ENCODE results near the gene KSR1. TPM values are rescaled to one million over a fixed set of nuclear protein-coding genes. Genes with fewer than 3 reads are reported as not detected.

KSR1 gene
- total RNA-seq, 2 donors from 2014 or later, result 99.9 to 142 TPM

GRCh38 chr17:27456681-27457359, 572 bp downstream of the KSR1 start:
- H3K4me3 ChIP-seq, result peak overlapping the region; percentile 48 to 65
- no peaks in the 10 kb centered on the region for H3K36me3 ChIP-seq (replicated peaks in 1 of 2; ENCODE audit: insufficient read depth in 1 of 2, low read depth in 2 of 2)
- H3K27me3 ChIP-seq, result no peaks in the 10 kb centered on the region
- no peaks in the 10 kb centered on the region for H3K9me3 ChIP-seq
- WGBS, 2 donors, result 0 to 2% methylated on average over 8 to 41 of the region's 57 CpGs
- ATAC-seq, result no peak
- intact Hi-C loops (cut with DNase I), result no loop called here
- peak in 3 of 4 donors; percentile 40 to 51 (median 45) for DNase-seq
- TF ChIP-seq POLR2A (IDR thresholded peaks at IDR 0.05) (no peak), CTCF (IDR thresholded peaks at IDR 0.05) (no peak)
- peaks cover 51% of the 10 kb centered on the region for H3K4me1 ChIP-seq
- H3K27ac ChIP-seq, result peak overlapping the region; percentile 51 to 82 (median 80)

GRCh38 chr17:27457360-27457715, 1.1 kb downstream of the KSR1 start:
- no peak for DNase-seq
- Histone ChIP-seq H3K4me1 (peaks cover 56% of the 10 kb centered on the region), H3K36me3 (replicated peaks in 1 of 2; ENCODE audit: insufficient read depth in 1 of 2, low read depth in 2 of 2) (no peaks in the 10 kb centered on the region)

GRCh38 chr17:27457731-27458523, 1.7 kb downstream of the KSR1 start:
- no peaks in the 10 kb centered on the region for H3K36me3 ChIP-seq (replicated peaks in 1 of 2; ENCODE audit: insufficient read depth in 1 of 2, low read depth in 2 of 2)
- no peaks in the 10 kb centered on the region for H3K9me3 ChIP-seq
- no peaks in the 10 kb centered on the region for H3K27me3 ChIP-seq
- peak in 1 of 4 donors; percentile 42 for DNase-seq
- 6 to 22% methylated on average over 14 of the region's 14 CpGs for WGBS, 2 donors
- H3K4me3 ChIP-seq, result peak overlapping the region; percentile 48 to 65
- TF ChIP-seq CTCF (IDR thresholded peaks at IDR 0.05) (no peak), POLR2A (IDR thresholded peaks at IDR 0.05) (peak in 2 of 3 donors; percentile 36 to 58)
- ATAC-seq, result no peak
- peaks cover 57% of the 10 kb centered on the region for H3K4me1 ChIP-seq
- intact Hi-C loops (cut with DNase I), result no loop called here
- H3K27ac ChIP-seq, result peak overlapping the region; percentile 51 to 82 (median 80)

More at GRCh38 chr17:27457360-27457715, 1.1 kb downstream of the KSR1 start:
- intact Hi-C loops (cut with DNase I), result no loop called here
- H3K4me3 ChIP-seq, result peak overlapping the region; percentile 48 to 65
- H3K9me3 ChIP-seq, result no peaks in the 10 kb centered on the region
- 1 to 2% methylated on average over 8 of the region's 8 CpGs for WGBS, 2 donors
- ATAC-seq, result no peak
- peak overlapping the region; percentile 51 to 82 (median 80) for H3K27ac ChIP-seq
- TF ChIP-seq POLR2A (IDR thresholded peaks at IDR 0.05) (no peak), CTCF (IDR thresholded peaks at IDR 0.05) (no peak)
- no peaks in the 10 kb centered on the region for H3K27me3 ChIP-seq

- no peaks in the 10 kb centered on the region for H3K36me3 ChIP-seq (replicated peaks in 1 of 2; ENCODE audit: insufficient read depth in 1 of 2, low read depth in 2 of 2)
- H3K27me3 ChIP-seq, result no peaks in the 10 kb centered on the region
- no peak for ATAC-seq
- H3K9me3 ChIP-seq, result no peaks in the 10 kb centered on the region
- H3K27ac ChIP-seq, result peak overlapping the region in 3 of 4 donors; percentile 78 to 82 (median 81)
- WGBS, 2 donors, result 31 to 42% methylated on average over 5 to 6 of the region's 6 CpGs
- no peak for DNase-seq
- TF ChIP-seq CTCF (IDR thresholded peaks at IDR 0.05) (no peak), POLR2A (IDR thresholded peaks at IDR 0.05) (no peak)
- intact Hi-C loops (cut with DNase I), result no loop called here
- H3K4me1 ChIP-seq, result peaks cover 57% of the 10 kb centered on the region
- H3K4me3 ChIP-seq, result no peak overlapping the region
Measured at GRCh38 chr17:27458524-27458908, 2.3 kb downstream of the KSR1 start.
